UCSD-AML1 (cell line): ENCODE measurements around the gene CREG1.
"Not testable (repeated sequence)": the region's sequence is repeated elsewhere in the genome, so short reads cannot be mapped to it uniquely, and the experiment has no call there.

Experiments used
- DNase-seq: peaks from one replicate; lab custom pipeline; 2025; ENCODE audit not compliant: unreplicated experiment; lab: John Stamatoyannopoulos, UW

The CREG1 gene

GRCh38 chr1:167564612-167565270 lies 11.2 kb upstream of the CREG1 start:
- peak; percentile 33 for DNase-seq

GRCh38 chr1:167563579-167564246 lies 10.2 kb upstream of the CREG1 start:
- DNase-seq = no peak

DNA sequence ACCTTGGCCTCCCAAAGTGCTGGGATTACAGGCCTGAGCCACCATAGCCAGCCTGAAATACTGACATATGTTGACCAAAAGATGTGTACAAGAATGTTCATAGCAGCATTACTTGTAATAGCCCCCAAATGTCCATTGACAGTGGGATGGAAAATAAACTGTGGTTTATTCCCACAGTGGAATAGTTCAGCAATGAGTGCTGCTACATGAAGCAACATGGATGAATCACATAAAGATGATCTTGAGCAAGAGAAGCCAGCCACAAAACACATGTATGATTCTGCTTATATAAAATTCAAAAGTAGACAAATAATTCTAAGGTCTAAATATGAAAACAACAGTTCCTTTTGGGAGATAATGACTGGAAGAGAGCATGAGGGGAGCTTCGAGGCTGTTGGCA lies 9.1 kb upstream of the CREG1 start:
- no peak for DNase-seq

- DNase-seq = no peak
Measured at GRCh38 chr1:167561753-167562152, 8.2 kb upstream of the CREG1 start.

- DNase-seq = peak; percentile 69
Measured at GRCh38 chr1:167555971-167556714, 2.6 kb upstream of the CREG1 start.

DNA sequence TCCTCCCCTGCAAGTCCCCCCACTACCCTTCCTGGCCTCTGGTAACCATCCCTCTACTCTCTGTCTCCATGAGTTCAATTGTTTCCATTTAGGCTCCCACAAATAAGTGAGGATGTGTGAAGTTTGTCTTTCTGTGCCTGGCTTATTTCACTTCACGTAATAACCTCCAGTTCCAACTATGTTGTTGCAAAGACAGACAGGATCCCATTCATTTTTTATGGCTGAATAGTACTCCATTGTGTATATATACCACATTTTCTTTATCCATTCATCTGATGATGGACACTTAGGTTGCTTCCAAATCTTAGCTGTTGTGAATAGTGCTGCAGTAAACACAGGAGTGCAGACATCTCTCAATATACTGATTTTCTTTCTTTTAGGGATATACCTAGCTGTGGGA lies 1.5 kb upstream of the CREG1 start:
- not testable (repeated sequence) for DNase-seq

DNA sequence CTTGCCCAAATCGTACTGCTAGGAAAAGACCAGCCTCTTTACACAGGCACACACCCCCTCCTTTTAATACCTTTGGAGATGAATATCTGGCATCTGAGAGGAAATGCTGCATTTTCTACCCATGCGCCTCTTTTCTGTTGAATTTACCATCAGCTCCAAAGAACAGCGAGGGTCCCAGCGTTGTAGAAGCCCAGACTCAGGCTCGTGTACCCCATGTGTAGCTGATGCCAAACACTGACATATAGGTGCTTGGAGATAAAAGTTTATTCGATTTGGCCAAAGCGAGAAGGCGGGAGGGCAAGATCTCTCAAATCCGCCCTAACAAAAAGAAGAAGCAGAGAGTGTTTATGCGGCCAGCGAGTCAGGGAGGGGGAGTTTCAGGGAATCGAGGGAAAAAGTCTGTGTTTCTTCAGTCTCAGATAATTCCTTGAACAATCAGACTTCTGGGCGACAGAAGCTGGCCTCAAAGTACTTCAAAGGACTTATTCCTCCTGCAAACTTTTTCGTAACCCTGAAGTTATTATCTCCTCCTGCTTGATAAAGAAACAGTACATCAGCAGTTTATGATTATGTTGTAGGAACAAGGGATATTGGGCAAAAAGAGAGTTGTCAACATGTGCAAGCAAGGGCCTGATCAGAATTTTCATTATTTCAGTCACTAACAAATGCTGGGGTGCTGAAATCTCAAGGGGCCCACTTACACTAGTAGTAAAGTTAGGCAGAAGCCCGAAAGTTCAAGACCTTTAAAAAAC lies 642 bp upstream of the CREG1 start:
- DNase-seq = peak; percentile 40

GRCh38 chr1:167551362-167551761 lies 2.2 kb downstream of the CREG1 start:
- no peak for DNase-seq

DNA sequence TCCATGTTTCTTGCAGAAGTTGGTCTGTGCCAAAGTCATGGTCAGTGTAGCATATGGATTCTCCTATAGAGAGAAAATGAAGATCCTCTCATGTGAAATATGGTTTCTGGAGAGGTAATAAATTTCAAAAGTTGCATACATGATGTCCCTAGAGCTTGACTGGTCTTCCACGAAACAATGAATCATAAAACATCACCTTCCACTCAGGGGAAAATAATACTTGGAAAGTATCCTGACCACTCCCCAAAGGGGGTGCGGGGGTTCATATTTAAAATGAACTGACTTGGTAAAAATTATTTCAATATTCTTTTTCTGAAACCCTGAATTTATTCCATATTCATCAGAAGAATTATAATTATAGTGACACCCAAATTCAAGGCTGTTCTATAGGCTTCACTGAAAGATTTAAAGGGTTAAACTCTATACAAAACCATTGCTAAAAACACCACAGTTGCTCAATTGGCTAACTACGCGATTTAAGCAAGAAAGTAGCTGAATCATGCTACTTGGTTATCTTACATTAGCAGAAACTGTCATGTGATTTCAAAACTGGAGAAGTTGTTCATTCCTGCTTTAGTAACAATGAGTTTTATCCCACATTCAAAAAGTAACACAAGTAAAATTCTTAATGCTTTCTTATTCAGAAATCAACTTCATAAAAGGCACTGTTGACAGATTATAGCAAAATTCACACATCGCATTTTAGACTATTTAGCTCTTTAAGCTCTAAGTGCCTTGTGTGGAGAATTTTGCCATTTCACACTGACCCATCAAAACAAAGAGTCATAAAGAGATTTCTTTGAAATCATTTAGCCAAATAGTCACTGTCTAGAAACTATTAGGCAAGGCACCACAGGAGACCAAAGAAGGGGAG lies 5.3 kb downstream of the CREG1 start:
- DNase-seq = no peak

- DNase-seq = no peak
Measured at GRCh38 chr1:167546935-167547334, 6.6 kb downstream of the CREG1 start.

GRCh38 chr1:167545349-167545748 lies 8.2 kb downstream of the CREG1 start:
- DNase-seq = no peak

GRCh38 chr1:167544447-167545093 lies 9.0 kb downstream of the CREG1 start:
- no peak for DNase-seq

GRCh38 chr1:167543199-167543990 lies 10.2 kb downstream of the CREG1 start:
- no peak for DNase-seq

GRCh38 chr1:167542109-167543032 lies 11.2 kb downstream of the CREG1 start:
- no peak for DNase-seq

DNA sequence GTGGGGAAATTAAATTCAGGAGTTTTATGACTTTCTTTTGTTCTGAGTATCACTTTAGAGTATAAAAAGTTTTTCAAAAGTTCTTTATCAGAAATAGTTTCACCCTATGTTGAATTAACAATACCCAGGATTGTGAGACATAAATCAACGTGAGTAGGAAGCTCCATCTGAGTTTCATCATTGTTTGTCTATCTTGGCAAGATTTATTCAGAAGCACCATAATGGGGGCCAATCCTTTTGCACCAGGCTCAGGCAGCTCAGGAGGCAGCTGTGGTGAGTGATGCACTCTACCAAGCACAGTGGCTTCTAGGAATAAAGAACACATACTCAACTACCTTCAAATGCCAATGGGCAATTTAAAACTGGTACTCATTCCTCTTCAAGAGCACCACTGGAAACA lies 12.0 kb downstream of the CREG1 start:
- DNase-seq = no peak

GRCh38 chr1:167541003-167541402 lies 12.6 kb downstream of the CREG1 start:
- DNase-seq = no peak

DNA sequence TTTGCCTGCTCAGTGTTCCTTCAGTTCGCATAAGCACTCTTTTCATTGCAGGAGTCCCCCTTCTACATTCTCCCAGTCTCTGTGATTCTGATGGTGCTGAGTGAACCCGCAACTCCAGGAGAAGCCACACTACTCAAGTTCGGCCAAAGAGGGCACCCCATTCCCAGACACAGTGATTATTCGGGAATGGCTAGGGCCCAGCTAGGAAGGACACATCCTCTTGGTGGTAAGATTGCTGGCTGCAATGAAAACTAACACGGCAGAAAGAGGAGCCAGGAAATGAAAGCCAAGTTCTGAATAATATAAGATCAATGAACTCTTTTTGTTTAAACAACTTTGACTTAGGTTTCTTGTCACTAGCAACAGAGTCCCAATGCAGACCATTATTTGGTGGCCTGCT lies 14.9 kb downstream of the CREG1 start:
- DNase-seq = no peak

DNA sequence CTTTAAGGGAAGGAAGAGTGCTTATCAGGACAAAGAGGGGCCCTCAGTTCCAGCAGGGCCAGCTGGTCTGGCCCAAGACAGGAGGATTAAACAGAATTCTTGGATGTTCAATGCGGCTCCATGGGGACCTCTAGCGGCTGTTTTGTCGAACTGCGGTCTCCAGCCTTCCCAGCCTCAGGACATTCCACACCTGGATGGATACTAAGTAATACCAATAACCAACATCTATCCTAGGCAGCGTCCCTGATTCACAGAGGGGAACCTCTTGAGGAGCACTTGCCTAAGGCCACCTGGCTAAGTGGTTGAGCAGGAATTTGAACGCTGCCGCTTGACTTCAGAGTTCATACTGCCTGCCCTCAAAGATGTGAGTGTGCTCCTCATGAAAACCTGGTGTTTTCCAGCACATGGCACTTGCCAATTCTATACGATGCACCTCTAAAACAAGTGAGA lies 19.7 kb downstream of the CREG1 start:
- peak; percentile 64 for DNase-seq
